Stimulated activated CD4-positive, alpha-beta T cell treated with anti-CD3 and anti-CD28 coated beads, Interleukin-1b, Interleukin-23, amount 100 ng/mL, for 48 hours (primary cell): Measurements from ENCODE around the gene ANKRD18A.

Experiments used
- DNase-seq: peaks from one replicate; pipeline ENCODE4 v3.0.0-alpha.2; 2020

The ANKRD18A gene

GRCh38 chr9:38526591-38526990 lies 93.8 kb downstream of the ANKRD18A start:
- DNase-seq: no peak

GRCh38 chr9:38523121-38523520 lies 97.3 kb downstream of the ANKRD18A start:
- no peak for DNase-seq

GRCh38 chr9:38521762-38522161 lies 98.6 kb downstream of the ANKRD18A start:
- DNase-seq: no peak
